ENCODE data around the gene SLC6A1.
"Not testable (repeated sequence)": the region's sequence is repeated elsewhere in the genome, so short reads cannot be mapped to it uniquely, and the experiment has no call there.

Gene SLC6A1

GRCh38 chr3:11024181-11024580 is 31.6 kb downstream of the SLC6A1 start:
- DNase-seq = no peak

DNA sequence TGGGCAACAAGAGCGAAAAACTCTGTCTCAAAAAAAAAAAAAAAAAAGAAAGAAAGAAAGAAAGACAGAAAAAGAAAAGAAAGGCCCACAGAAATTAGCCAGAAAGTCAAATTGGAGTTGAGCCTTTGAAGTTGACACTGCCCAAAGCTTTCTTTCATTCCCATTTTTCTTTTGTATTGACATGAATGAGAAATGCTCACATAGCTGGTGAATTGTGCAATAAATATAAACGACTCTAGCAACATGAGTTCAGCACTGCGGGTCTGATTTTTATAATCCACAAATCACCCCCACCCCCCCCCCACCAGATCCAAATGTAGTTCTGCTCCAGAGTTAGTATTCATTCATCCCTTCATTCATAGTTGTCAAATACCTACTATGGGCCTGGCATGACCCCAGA is 37.4 kb downstream of the SLC6A1 start:
- DNase-seq = no peak

GRCh38 chr3:11033871-11034270 is 41.3 kb downstream of the SLC6A1 start:
- no peak for DNase-seq

GRCh38 chr3:11034309-11034985 is 41.9 kb downstream of the SLC6A1 start:
- DNase-seq = no peak

DNA sequence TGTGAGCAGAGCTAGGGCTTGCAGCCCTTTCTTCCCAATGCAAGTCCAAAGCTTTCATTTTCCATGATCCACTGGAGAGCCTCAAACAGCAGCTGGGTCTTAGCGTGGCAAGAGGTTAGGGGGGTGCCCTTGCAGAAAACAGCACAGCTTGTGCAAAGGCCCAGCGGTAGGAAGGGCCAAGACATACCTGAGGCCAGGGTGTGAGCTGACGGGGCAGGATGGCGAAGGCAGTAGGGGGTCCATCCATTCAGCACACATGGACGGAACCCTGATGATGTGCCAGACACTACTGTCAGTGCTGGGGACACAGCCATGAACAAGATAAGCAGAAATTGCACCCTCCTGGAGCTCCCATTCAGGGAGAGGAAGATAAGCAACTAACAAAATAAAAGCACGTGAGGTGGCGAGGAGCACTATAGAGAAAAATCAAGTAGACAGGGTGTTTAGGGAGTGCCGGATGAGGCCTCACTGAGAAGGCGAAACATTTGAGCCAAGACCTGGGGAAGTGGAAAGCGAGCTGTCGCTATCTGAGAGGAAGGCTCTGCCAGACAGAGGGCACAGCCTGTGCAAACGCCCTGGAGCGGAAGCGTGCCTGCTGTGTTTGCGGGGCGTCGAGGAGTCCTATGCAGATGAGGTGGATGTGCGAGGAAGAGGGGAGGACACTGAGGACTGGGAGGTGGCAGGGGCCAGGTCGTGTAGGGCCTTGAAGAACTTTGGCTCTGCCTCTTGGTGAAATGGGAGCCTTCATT is 43.4 kb downstream of the SLC6A1 start:
- DNase-seq = no peak

GRCh38 chr3:11037241-11037873 is 44.8 kb downstream of the SLC6A1 start:
- DNase-seq = no peak

- DNase-seq = no peak
These were observed 45.4 kb downstream of the SLC6A1 start for GRCh38 chr3:11037976-11038375.

- DNase-seq = no peak
These were observed 53.0 kb downstream of the SLC6A1 start for GRCh38 chr3:11045536-11045935.

DNA sequence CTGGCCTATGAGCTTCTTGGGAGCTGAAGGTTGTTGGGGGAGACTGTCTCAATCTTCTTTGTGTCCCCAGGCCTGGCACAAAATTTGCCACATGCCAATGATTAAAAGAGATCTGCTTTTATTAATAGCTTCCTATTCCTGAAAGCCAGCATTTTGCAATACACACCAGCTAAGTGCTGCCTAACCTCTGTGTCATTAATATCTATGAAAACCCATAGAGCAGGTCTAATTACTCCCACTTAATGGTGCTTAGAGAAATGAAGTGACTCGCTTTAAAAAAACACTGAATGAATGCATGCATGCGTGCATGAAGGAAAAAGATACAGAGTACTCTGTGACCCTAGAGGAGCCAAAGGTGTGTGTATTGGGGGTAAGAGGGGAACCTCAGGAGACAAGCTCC is 55.0 kb downstream of the SLC6A1 start:
- DNase-seq = no peak

DNA sequence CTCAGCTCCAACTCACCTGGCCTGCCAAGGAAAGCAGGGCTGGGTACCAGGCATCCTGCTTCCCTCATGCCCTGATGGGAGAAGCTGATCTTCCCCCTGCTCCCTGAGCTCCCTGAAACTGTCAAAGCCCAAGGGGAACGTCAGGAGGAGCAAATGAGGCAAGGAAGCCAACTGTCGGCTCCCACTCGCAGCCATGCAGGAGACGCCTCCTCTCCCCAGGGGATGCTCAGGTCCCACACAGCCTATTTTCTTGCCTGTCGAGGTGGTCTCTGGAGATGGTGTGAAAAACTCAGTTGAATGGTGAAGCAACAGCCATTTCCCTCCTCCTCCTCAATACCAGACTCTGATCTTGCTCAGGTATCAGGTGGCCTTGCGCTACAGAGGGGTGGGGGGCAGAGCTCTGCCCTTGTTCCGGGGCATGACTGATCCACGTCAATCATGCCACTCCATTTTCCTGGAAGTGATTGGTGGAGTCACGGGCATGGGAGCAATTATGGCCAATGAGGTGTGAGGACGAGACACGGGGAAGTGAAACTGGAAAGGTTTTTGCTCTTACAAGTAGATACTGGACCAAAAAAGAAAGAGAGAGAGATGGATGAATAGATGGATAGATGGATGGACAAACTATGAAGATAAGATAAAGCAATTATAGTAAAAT is 58.2 kb downstream of the SLC6A1 start:
- DNase-seq = no peak

GRCh38 chr3:11053926-11054503 is 61.5 kb downstream of the SLC6A1 start:
- no peak for DNase-seq

DNA sequence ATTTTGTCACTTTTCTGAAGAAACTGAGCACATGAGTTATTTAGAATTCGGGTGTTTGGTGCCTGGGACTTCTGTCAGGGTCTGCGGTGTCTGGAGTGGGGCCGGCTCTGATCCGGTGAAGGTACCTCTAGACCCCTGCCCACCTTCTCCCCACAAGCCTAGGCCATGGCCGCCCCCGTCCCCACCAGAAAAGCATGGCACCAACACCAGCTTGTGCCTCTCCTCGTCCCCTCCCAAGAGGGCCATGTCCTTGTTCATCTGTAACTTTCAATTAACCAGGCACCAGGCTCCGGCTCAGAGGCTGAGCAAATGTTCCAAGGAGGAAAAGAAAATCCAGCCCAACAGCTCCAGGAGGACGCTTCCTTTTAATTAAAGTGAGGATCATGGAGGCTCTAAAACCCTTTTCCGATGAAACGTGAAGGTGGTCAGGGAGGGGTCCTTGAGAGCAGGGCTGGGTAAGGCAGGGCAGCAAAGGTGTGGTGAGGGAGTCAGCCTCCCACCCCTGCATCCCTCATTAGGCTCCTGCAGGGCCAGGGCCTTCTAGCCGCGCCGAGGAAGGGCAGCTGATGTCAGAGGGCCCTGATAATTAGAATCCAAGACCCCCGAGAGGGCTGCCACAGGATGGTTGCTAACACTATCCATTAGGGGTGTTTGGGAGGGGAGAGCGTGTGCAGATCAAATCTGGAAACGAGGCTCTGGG is 62.3 kb downstream of the SLC6A1 start:
- DNase-seq = no peak

DNA sequence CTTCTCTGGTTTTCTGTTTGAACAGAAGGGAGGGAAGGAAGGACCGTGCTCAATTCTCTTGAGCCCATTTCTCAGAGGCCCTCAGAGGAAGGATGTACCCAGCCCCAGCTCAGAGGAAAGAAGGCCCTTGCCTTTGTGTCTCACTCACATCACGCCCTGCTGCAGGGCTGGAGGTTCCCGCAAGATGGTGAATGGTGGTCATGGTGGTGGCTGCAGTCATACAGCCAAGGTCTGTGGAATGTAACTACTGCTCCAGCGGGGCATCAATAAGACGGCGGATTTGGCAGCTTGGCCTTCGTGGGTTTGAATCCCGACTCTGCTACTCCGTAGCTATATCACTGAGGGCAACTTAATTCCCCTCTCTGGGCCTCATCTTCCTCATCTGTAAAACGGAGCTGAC is 62.9 kb downstream of the SLC6A1 start:
- DNase-seq = no peak

GRCh38 chr3:11056531-11057050 is 64.0 kb downstream of the SLC6A1 start:
- no peak for DNase-seq

GRCh38 chr3:11057655-11058054 is 65.1 kb downstream of the SLC6A1 start:
- no peak for DNase-seq

GRCh38 chr3:11059090-11059798 is 66.7 kb downstream of the SLC6A1 start:
- DNase-seq = peak; percentile 66

GRCh38 chr3:11059799-11060115 is 67.2 kb downstream of the SLC6A1 start:
- DNase-seq = no peak

- peak; percentile 62 for DNase-seq
These were observed 68.1 kb downstream of the SLC6A1 start for GRCh38 chr3:11060500-11061251.

DNA sequence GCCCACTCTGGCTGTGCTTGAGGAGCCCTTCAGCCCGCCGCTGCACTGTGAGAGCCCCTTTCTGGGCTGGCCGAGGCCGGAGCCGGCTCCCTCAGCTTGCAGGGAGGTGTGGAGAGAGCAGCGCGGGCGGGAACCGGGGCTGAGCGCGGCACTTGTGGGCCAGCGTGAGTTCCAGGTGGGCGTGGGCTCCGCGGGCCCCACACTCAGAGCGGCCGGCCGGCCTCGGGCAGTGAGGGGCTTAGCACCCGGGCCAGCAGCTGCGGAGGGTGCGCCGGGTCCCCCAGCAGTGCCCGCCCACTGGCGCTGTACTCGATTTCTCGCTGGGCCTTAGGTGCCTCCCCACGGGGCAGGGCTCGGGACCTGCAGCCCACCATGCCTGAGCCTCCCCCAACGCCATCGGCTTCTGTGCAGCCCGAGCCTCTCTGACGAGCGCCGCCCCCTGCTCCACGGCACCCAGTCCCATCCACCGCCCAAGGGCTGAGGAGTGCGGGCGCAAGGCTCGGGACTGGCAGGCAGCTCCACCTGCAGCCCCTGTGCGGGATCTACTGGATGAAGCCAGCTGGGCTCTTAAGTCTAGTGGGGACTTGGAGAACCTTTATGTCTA is 68.8 kb downstream of the SLC6A1 start:
- not testable (repeated sequence) for DNase-seq

DNA sequence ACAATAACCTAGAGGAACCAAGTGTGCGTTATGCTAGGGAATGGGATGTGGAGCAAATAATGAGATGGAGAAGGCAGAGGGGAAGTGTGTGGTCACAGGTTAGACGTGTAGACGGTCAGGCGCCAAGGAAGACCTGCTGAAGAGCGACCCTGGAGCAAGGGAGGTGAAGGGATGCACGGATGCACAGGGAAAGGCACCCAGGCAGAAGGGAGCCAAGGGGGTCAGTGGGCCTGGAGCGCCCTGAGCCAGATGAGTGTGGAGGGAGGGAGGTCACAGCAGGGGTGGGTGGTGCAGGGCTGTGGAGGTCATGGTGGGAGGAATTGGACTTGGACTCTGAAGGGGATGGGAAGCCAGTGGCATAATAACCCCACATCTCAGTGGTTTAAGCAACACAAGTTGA is 70.2 kb downstream of the SLC6A1 start:
- no peak for DNase-seq

Data from femur (tissue), 1 donor.